CD4-positive, alpha-beta T cell treated with Interleukin-21 for 1 hour (primary cell): ENCODE results near the gene HES4.
"Not testable (repeated sequence)": the region's sequence is repeated elsewhere in the genome, so short reads cannot be mapped to it uniquely, and the experiment has no call there.

ENCODE experiments used
- DNase-seq: peaks from one replicate; pipeline ENCODE4 v3.0.0-alpha.2; 2020

HES4 gene

GRCh38 chr1:1017397-1018320, 17.8 kb upstream of the HES4 start:
- DNase-seq = not testable (repeated sequence)

GRCh38 chr1:1014799-1015681, 15.1 kb upstream of the HES4 start:
- DNase-seq = no peak

GRCh38 chr1:1013922-1014648, 14.2 kb upstream of the HES4 start:
- DNase-seq = peak; percentile 54

GRCh38 chr1:1013105-1013921, 13.4 kb upstream of the HES4 start, which contains the start of gene ISG15:
ISG15 (plus strand) TSS chr1:1013497; CDS start chr1:1013574, 77 bp downstream.
- DNase-seq = peak; percentile 91

- DNase-seq = not testable (repeated sequence)
Measured at GRCh38 chr1:1012736-1013104, 12.8 kb upstream of the HES4 start.

- DNase-seq = no peak
Measured at GRCh38 chr1:1011396-1011949, 11.6 kb upstream of the HES4 start.

GRCh38 chr1:1010131-1010530, 10.2 kb upstream of the HES4 start:
- DNase-seq = not testable (repeated sequence)

GRCh38 chr1:1006305-1007159, 6.6 kb upstream of the HES4 start:
- DNase-seq = no peak

GRCh38 chr1:1005774-1006304, 5.9 kb upstream of the HES4 start:
- no peak for DNase-seq

- no peak for DNase-seq
Measured at GRCh38 chr1:1004780-1005697, 5.1 kb upstream of the HES4 start.

GRCh38 chr1:1004420-1004779, 4.5 kb upstream of the HES4 start:
- DNase-seq = no peak

GRCh38 chr1:1003618-1004419, 3.9 kb upstream of the HES4 start:
- DNase-seq = no peak

- DNase-seq = no peak
Measured at GRCh38 chr1:1001057-1001783, 1.3 kb upstream of the HES4 start.

- DNase-seq = peak; percentile 77
Measured at GRCh38 chr1:1000357-1001056, 610 bp upstream of the HES4 start.

- DNase-seq = no peak
Measured at GRCh38 chr1:998995-999724, 737 bp downstream of the HES4 start.

- DNase-seq = no peak
Measured at GRCh38 chr1:998745-998994, 1.2 kb downstream of the HES4 start.
